ENCODE results near the gene DYNLT1.
"Not testable (repeated sequence)": the region's sequence is repeated elsewhere in the genome, so short reads cannot be mapped to it uniquely, and the experiment has no call there.

Gene DYNLT1

GRCh38 chr6:158662954-158663624 lies 18.5 kb upstream of the DYNLT1 start:
- peak in 1 of 2 donors; percentile 44 for DNase-seq (ENCODE audit: low read depth in 2 of 2)
- TF ChIP-seq CTCF (IDR thresholded peaks at IDR 0.05; ENCODE audit: low read depth, low read length), result no peak
- no peak overlapping the region for H3K4me3 ChIP-seq (replicated peaks in 1 of 2; ENCODE audit: low read depth in 2 of 2, low read length in 2 of 2)

- H3K4me3 ChIP-seq (replicated peaks in 1 of 2; ENCODE audit: low read depth in 2 of 2, low read length in 2 of 2), result no peak overlapping the region
- no peak for DNase-seq (ENCODE audit: low read depth in 2 of 2)
- TF ChIP-seq CTCF (IDR thresholded peaks at IDR 0.05; ENCODE audit: low read depth, low read length), result no peak
Measured at GRCh38 chr6:158662607-158662953, 18.0 kb upstream of the DYNLT1 start.

- no peak overlapping the region for H3K4me3 ChIP-seq (replicated peaks in 1 of 2; ENCODE audit: low read depth in 2 of 2, low read length in 2 of 2)
- TF ChIP-seq CTCF (IDR thresholded peaks at IDR 0.05; ENCODE audit: low read depth, low read length), result no peak
- no peak for DNase-seq (ENCODE audit: low read depth in 2 of 2)
Measured at GRCh38 chr6:158661156-158661685, 16.7 kb upstream of the DYNLT1 start.

- no peak overlapping the region for H3K4me3 ChIP-seq (replicated peaks in 1 of 2; ENCODE audit: low read depth in 2 of 2, low read length in 2 of 2)
- DNase-seq (ENCODE audit: low read depth in 2 of 2), result no peak
- TF ChIP-seq CTCF (IDR thresholded peaks at IDR 0.05; ENCODE audit: low read depth, low read length), result peak; percentile 55
Measured at GRCh38 chr6:158660333-158660754, 15.8 kb upstream of the DYNLT1 start.

- H3K4me3 ChIP-seq (replicated peaks in 1 of 2; ENCODE audit: low read depth in 2 of 2, low read length in 2 of 2), result not testable (repeated sequence)
- peak in 1 of 2 donors; percentile 56 for DNase-seq (ENCODE audit: low read depth in 2 of 2)
Measured at GRCh38 chr6:158656986-158657385, 12.4 kb upstream of the DYNLT1 start.

GRCh38 chr6:158655569-158656450 lies 11.3 kb upstream of the DYNLT1 start:
- TF ChIP-seq CTCF (IDR thresholded peaks at IDR 0.05; ENCODE audit: low read depth, low read length), result no peak
- no peak for DNase-seq (ENCODE audit: low read depth in 2 of 2)
- H3K4me3 ChIP-seq (replicated peaks in 1 of 2; ENCODE audit: low read depth in 2 of 2, low read length in 2 of 2), result no peak overlapping the region

- H3K4me3 ChIP-seq (replicated peaks in 1 of 2; ENCODE audit: low read depth in 2 of 2, low read length in 2 of 2), result no peak overlapping the region
- DNase-seq (ENCODE audit: low read depth in 2 of 2), result peak; percentile 71 to 84
- no peak for TF ChIP-seq CTCF (IDR thresholded peaks at IDR 0.05; ENCODE audit: low read depth, low read length)
Measured at GRCh38 chr6:158654960-158655489, 10.5 kb upstream of the DYNLT1 start.
